Activated CD4-positive, alpha-beta memory T cell treated with anti-CD3 and anti-CD28 coated beads, Interleukin-2, amount 10 ng/mL, durations not matched to agents 7 days and 5 days (primary cell): ENCODE data around the gene EIF4G2. TPM values are rescaled to one million over a fixed set of nuclear protein-coding genes. Genes with fewer than 3 reads are reported as not detected.

Source experiments
- CTCF ChIA-PET: fragments of 350-600 bp; sonication (Branson Sonifier 250); formaldehyde crosslinking; loops from one replicate; lab custom pipeline; 2021; ENCODE audit warnings: antibody characterized with exemption, inconsistent platforms; lab: Charles Lee
- POLR2A ChIA-PET: fragments of 350-600 bp; sonication (Branson Sonifier 250); formaldehyde crosslinking; loops from one replicate; lab custom pipeline; 2021; ENCODE audit warnings: antibody characterized with exemption; lab: Charles Lee
- DNase-seq: peaks from one replicate; pipeline ENCODE4 v3.0.0-alpha.2; 2020
- H3K27ac Mint-ChIP-seq: one replicate; pipeline ENCODE4 v1.8.0; 2021; ENCODE audit warnings: mild to moderate bottlenecking, mixed read lengths
- H3K27me3 Mint-ChIP-seq: one replicate; pipeline ENCODE4 v1.8.0; 2021; ENCODE audit warnings: mixed read lengths
- H3K36me3 Mint-ChIP-seq: one replicate; pipeline ENCODE4 v1.8.0; 2021; ENCODE audit warnings: low read depth, mixed read lengths
- H3K4me1 Mint-ChIP-seq: one replicate; pipeline ENCODE4 v1.8.0; 2021; ENCODE audit warnings: mixed read lengths
- H3K4me3 Mint-ChIP-seq: one replicate; pipeline ENCODE4 v1.8.0; 2021; ENCODE audit warnings: mild to moderate bottlenecking, mixed read lengths
- H3K9me3 Mint-ChIP-seq: one replicate; pipeline ENCODE4 v1.8.0; 2021; ENCODE audit warnings: mixed read lengths
- total RNA-seq, 2 experiments: library from RNA; stranded (reverse); gene quantifications; one replicate each; pipeline ENCODE4 v1.2.3, GENCODE V29; 2021

The EIF4G2 gene
- total RNA-seq, 2 experiments from 2014 or later, result 548 to 594 TPM

DNA sequence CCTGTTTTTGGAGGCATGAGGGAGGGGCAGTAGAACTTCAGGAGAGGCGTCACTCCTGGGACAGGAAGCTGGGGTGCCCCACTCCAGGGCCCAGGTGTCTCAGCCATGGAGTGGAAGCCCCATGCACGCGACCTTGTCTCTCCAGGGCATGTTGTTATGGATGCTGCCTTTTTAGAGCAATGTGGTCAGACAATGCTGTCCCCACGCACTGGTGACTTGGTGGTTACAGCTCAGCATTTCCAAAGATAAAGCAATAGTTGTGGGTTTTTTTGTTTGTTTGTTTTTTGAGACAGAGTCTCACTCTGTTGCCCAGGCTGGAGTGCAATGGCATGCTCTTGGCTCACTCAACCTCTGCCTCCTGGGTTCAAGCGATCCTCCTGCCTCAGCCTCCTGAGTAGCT lies 22.3 kb downstream of the EIF4G2 start:
- Mint-ChIP-seq H3K9me3 (no peaks in the 10 kb centered on the region), H3K27me3 (no peaks in the 10 kb centered on the region), H3K4me1 (no peaks in the 10 kb centered on the region), H3K36me3 (no peaks in the 10 kb centered on the region), H3K27ac (no peak overlapping the region), H3K4me3 (no peak overlapping the region)
- no peak for DNase-seq
- CTCF ChIA-PET, result no interaction called here
- POLR2A ChIA-PET, result no interaction called here

GRCh38 chr11:10785146-10785474 lies 23.6 kb downstream of the EIF4G2 start:
- no peaks in the 10 kb centered on the region for H3K27me3 Mint-ChIP-seq
- no peaks in the 10 kb centered on the region for H3K9me3 Mint-ChIP-seq
- H3K36me3 Mint-ChIP-seq, result peaks cover under 1% of the 10 kb centered on the region
- POLR2A ChIA-PET, result interaction anchor here (1.4 to 1.5 kb wide), 2 partner anchors 13 to 24 kb away, joined by 4 to 5 read pairs; partner anchors contain the start of gene EIF4G2
- no peak overlapping the region for H3K4me3 Mint-ChIP-seq
- CTCF ChIA-PET, result interaction anchor here (2.5 kb wide), 1 partner anchor 15 kb away, joined by 11 read pairs; no protein-coding TSS in a partner anchor
- no peaks in the 10 kb centered on the region for H3K4me1 Mint-ChIP-seq
- H3K27ac Mint-ChIP-seq, result no peak overlapping the region
- no peak for DNase-seq

GRCh38 chr11:10784232-10785145 lies 24.2 kb downstream of the EIF4G2 start:
- Mint-ChIP-seq H3K4me1 (no peaks in the 10 kb centered on the region), H3K27me3 (no peaks in the 10 kb centered on the region), H3K36me3 (peaks cover 6% of the 10 kb centered on the region), H3K27ac (no peak overlapping the region), H3K9me3 (no peaks in the 10 kb centered on the region), H3K4me3 (no peak overlapping the region)
- ChIA-PET POLR2A (interaction anchor here (1.4 to 1.5 kb wide), 2 partner anchors 14 to 24 kb away, joined by 4 to 5 read pairs; partner anchors contain the start of gene EIF4G2), CTCF (interaction anchor here (0.8 to 2.6 kb wide), 3 partner anchors 8 to 29 kb away, joined by 3 to 13 read pairs (median 11); no protein-coding TSS in a partner anchor)
- DNase-seq, result no peak

DNA sequence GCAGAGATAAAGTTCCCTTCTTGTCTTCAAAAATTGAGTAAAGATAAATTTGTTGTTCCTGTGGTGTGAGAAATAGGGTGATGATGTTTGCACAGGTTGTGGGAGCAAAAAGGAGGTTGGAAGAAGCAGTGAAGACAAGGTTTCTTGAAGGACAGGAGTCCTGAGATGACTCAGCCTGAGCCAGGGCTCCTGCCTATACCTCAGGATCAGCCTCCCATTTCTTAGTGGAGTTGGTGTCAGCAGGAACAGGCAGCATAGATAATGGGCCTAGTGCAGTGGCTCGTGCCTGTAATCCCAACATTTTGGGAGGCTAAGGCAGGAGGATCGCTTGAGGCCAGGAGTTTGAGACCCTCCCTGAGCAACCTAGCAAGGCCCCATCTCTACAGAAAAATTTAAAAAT lies 28.7 kb downstream of the EIF4G2 start:
- Mint-ChIP-seq H3K9me3 (no peaks in the 10 kb centered on the region), H3K36me3 (peaks cover 37% of the 10 kb centered on the region), H3K27ac (no peak overlapping the region), H3K4me1 (peaks cover 8% of the 10 kb centered on the region), H3K27me3 (no peaks in the 10 kb centered on the region), H3K4me3 (no peak overlapping the region)
- no peak for DNase-seq
- CTCF ChIA-PET, result no interaction called here
- POLR2A ChIA-PET, result no interaction called here

- POLR2A ChIA-PET, result no interaction called here
These were observed 29.6 kb downstream of the EIF4G2 start for GRCh38 chr11:10779086-10779485.

GRCh38 chr11:10778217-10778970 lies 30.3 kb downstream of the EIF4G2 start:
- H3K4me3 Mint-ChIP-seq, result no peak overlapping the region
- H3K36me3 Mint-ChIP-seq, result peaks cover 51% of the 10 kb centered on the region
- H3K27me3 Mint-ChIP-seq, result no peaks in the 10 kb centered on the region
- peaks cover 8% of the 10 kb centered on the region for H3K4me1 Mint-ChIP-seq
- no peak overlapping the region for H3K27ac Mint-ChIP-seq
- CTCF ChIA-PET, result interaction anchor here (1.2 to 1.3 kb wide), 2 partner anchors 13 to 15 kb away, joined by 3 to 5 read pairs; no protein-coding TSS in a partner anchor
- POLR2A ChIA-PET, result interaction anchor here (1.0 kb wide), 1 partner anchor 31 kb away, joined by 3 read pairs; the partner anchor contains the start of gene EIF4G2
- no peak for DNase-seq
- no peaks in the 10 kb centered on the region for H3K9me3 Mint-ChIP-seq

More at GRCh38 chr11:10779086-10779485, 29.6 kb downstream of the EIF4G2 start:
- Mint-ChIP-seq H3K27me3 (no peaks in the 10 kb centered on the region), H3K36me3 (peaks cover 46% of the 10 kb centered on the region), H3K27ac (no peak overlapping the region), H3K4me1 (peaks cover 8% of the 10 kb centered on the region), H3K4me3 (no peak overlapping the region), H3K9me3 (no peaks in the 10 kb centered on the region)
- no peak for DNase-seq
- CTCF ChIA-PET, result interaction anchor here (1.2 to 1.3 kb wide), 2 partner anchors 12 to 14 kb away, joined by 3 to 5 read pairs; no protein-coding TSS in a partner anchor

DNA sequence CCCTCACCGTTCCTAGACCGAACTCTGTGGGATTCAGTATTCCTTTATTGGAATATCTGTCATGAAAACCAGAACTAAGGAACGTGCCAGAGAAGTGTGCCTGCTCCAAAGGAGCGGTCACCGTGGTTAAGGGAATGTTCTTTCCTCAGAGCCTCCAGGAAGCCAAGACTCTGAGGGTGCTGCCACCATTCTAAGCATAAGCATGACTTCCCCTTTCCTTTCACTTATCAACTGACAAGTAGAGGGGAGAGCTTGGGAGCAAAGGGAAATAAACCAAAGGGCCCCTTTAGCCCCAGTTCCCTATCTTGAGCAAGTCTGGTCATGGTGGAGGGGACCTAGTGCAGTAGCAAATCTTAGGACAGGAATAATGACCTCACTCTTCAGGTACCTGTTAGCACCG lies 30.9 kb downstream of the EIF4G2 start:
- Mint-ChIP-seq H3K27me3 (no peaks in the 10 kb centered on the region), H3K9me3 (no peaks in the 10 kb centered on the region), H3K4me3 (no peak overlapping the region), H3K36me3 (peaks cover 52% of the 10 kb centered on the region), H3K27ac (no peak overlapping the region), H3K4me1 (peaks cover 8% of the 10 kb centered on the region)
- CTCF ChIA-PET, result interaction anchor here (1.3 to 2.2 kb wide), 2 partner anchors 13 to 16 kb away, joined by 3 to 11 read pairs; no protein-coding TSS in a partner anchor
- DNase-seq, result no peak
- POLR2A ChIA-PET, result interaction anchor here (1.0 kb wide), 1 partner anchor 31 kb away, joined by 3 read pairs; the partner anchor contains the start of gene EIF4G2

GRCh38 chr11:10777393-10777793 lies 31.3 kb downstream of the EIF4G2 start:
- CTCF ChIA-PET, result interaction anchor here (2.2 kb wide), 1 partner anchor 16 kb away, joined by 11 read pairs; no protein-coding TSS in a partner anchor
- Mint-ChIP-seq H3K27me3 (no peaks in the 10 kb centered on the region), H3K27ac (no peak overlapping the region), H3K4me3 (no peak overlapping the region), H3K4me1 (peaks cover 8% of the 10 kb centered on the region), H3K9me3 (no peaks in the 10 kb centered on the region), H3K36me3 (peaks cover 56% of the 10 kb centered on the region)
- POLR2A ChIA-PET, result interaction anchor here (1.0 kb wide), 1 partner anchor 32 kb away, joined by 3 read pairs; the partner anchor contains the start of gene EIF4G2
- no peak for DNase-seq

- H3K4me1 Mint-ChIP-seq, result peaks cover 8% of the 10 kb centered on the region
- H3K36me3 Mint-ChIP-seq, result peaks cover 74% of the 10 kb centered on the region
- no peaks in the 10 kb centered on the region for H3K9me3 Mint-ChIP-seq
- ChIA-PET CTCF (no interaction called here), POLR2A (no interaction called here)
- no peak overlapping the region for H3K27ac Mint-ChIP-seq
- H3K27me3 Mint-ChIP-seq, result no peaks in the 10 kb centered on the region
- no peak for DNase-seq
- H3K4me3 Mint-ChIP-seq, result no peak overlapping the region
These were observed 33.9 kb downstream of the EIF4G2 start for GRCh38 chr11:10774811-10775210.

GRCh38 chr11:10771457-10771856 lies 37.3 kb downstream of the EIF4G2 start:
- Mint-ChIP-seq H3K4me1 (no peaks in the 10 kb centered on the region), H3K9me3 (no peaks in the 10 kb centered on the region), H3K27me3 (no peaks in the 10 kb centered on the region), H3K4me3 (no peak overlapping the region), H3K36me3 (peaks cover 62% of the 10 kb centered on the region), H3K27ac (no peak overlapping the region)
- ChIA-PET CTCF (interaction anchor here (1.1 to 2.9 kb wide), 9 partner anchors 11 to 253 kb away, joined by 3 to 22 read pairs (median 6); partner anchors contain the start of genes CTR9 and EIF4G2), POLR2A (interaction anchor here (1.0 to 1.3 kb wide), 2 partner anchors 38 to 86 kb away, joined by 3 to 4 read pairs; partner anchors contain the start of genes EIF4G2 and ZBED5)
- no peak for DNase-seq

DNA sequence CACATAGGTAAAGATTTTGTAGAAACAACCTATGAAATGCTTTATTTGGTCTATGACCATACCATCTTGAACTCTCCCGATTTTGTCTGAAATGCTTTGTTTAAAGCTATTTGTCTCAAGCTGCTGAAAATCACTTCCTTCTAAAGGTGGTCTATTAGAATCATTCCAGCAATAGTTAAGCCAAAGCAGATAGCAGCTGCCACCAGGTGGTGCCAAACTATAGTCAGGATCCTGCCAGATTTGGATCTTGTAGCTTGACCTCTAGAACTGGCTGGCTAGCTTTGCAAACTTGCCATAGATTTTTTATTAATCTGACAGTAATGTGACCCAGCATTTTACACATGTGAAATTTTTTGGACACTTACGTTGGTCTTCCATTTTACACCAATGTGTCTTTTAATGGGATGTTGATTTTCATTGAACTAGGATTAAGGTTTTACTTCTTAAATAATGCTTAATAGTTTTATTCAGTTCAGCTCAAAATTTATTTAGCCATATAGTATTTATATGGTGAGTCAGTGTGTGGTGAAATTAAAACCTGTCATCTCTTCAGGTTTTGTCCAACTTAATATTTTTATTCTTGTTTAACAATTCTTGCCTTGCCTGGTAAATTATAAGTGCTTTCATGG lies 38.0 kb downstream of the EIF4G2 start:
- POLR2A ChIA-PET, result interaction anchor here (1.3 to 1.5 kb wide), 3 partner anchors 37 to 87 kb away, joined by 3 to 11 read pairs (median 3); partner anchors contain the start of genes EIF4G2 and ZBED5
- H3K4me3 Mint-ChIP-seq, result no peak overlapping the region
- no peak overlapping the region for H3K27ac Mint-ChIP-seq
- DNase-seq, result no peak
- H3K9me3 Mint-ChIP-seq, result no peaks in the 10 kb centered on the region
- peaks cover 62% of the 10 kb centered on the region for H3K36me3 Mint-ChIP-seq
- H3K27me3 Mint-ChIP-seq, result no peaks in the 10 kb centered on the region
- no peaks in the 10 kb centered on the region for H3K4me1 Mint-ChIP-seq
- CTCF ChIA-PET, result interaction anchor here (0.8 to 2.9 kb wide), 20 partner anchors 9 to 291 kb away, joined by 3 to 22 read pairs (median 6); partner anchors contain the start of genes CTR9 and EIF4G2

DNA sequence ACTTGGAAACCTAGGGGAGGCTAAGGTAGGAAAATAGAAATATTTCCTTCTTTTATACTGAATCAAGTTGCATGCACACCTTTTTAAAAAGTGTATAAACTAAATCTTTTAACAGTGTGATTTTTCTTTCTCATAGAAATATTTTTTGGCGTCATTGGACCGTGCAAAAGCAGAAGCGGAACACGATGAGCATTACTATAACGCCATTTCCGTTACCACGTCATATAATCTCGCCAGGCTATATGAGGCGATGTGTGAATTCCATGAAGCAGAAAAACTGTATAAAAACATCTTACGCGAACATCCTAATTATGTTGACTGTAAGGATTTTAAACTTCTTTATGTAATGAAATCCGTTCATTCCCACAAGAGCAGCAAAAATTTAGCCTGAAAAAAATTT lies 44.3 kb downstream of the EIF4G2 start:
- CTCF ChIA-PET, result interaction anchor here (1.5 to 2.7 kb wide), 2 partner anchors 28 to 224 kb away, joined by 3 to 8 read pairs; partner anchors contain the start of gene RNF141
- H3K27ac Mint-ChIP-seq, result no peak overlapping the region
- peaks cover 10% of the 10 kb centered on the region for H3K4me1 Mint-ChIP-seq
- POLR2A ChIA-PET, result interaction anchor here (1.1 kb wide), 1 partner anchor 44 kb away, joined by 3 read pairs; the partner anchor contains the start of gene EIF4G2
- no peaks in the 10 kb centered on the region for H3K27me3 Mint-ChIP-seq
- H3K36me3 Mint-ChIP-seq, result peaks cover 48% of the 10 kb centered on the region
- DNase-seq, result no peak
- H3K4me3 Mint-ChIP-seq, result no peak overlapping the region
- no peaks in the 10 kb centered on the region for H3K9me3 Mint-ChIP-seq
